ENCODE data around the gene BUB1B.

Gene BUB1B

DNA sequence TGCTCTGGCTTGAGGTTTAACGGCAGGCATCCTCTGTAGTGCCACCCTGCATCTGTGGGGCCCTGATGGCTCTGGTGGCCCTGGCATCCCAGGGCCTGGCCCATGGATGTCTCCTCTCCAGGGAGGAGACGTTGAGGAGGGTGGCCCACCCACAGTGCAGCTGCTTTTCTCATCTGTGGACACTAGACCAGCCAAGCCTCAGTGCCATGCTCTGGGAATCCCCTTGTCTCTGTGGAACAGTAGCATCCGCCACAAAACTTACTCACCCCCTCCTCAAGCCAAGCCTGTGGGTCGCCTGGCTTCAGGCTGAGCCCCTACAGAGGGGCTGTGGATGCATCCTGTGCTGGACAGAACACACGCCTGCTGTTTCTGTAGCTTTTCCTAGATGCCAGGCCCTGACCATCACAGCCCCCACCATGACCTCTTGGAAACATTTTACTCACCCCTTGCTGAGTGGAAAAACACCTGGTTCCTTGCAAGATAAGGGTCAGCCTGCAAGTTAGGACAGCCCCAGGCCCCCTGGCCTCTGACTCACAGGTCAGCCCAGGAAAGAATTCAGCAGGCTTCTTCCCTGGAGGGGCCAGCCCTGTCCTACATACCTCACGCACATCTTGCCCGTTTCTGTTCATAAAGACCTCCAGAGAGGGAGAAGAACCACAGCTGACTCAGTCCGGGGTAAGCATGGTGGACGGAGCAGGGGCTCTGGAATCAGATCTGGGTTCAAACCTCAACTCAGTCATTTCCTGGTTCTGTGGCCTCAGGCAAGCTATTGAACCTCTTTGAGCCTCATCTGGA lies 97.0 kb downstream of the BUB1B start:
- peak; percentile 98 for DNase-seq

DNA sequence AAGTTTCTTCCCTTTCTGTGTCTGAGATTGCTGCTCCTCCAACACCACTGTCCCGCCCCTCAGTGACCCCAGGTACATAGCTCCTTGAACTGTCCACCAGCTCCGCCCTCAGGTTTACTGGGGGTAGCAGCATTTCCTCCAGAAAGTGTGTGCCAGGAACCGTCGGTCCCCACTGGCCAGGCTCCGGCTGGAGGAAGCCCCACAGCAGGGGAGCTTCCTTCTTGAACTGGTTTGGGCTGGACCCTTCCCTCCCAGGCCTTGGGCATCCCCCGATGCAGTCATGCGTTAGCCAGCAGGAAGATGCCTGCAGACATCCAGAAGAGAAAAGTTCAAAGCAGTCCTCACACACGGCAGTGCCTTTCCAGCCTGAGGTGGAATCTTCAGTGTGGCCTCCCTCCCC lies 97.7 kb downstream of the BUB1B start:
- peak; percentile 78 for DNase-seq

DNA sequence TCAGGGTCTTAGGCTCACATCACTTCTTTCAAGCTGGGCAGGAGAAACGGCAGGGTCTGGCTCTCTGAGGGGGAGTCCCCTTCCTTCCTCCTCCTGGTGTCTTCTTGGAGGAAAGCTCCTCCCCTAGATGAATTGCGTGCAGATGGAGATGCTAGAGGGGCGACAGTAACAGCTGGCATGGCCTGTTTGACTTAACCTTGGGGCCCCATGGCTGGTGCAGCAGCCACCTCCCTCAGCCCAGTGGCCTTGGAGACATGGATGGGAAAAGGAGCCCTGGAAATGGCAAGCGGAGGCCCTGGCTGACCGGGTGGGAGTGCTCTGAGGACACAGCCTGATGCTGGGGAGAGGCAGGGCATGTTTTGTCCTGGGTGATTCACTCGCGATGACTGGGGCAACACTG lies 98.2 kb downstream of the BUB1B start:
- no peak for DNase-seq

DNA sequence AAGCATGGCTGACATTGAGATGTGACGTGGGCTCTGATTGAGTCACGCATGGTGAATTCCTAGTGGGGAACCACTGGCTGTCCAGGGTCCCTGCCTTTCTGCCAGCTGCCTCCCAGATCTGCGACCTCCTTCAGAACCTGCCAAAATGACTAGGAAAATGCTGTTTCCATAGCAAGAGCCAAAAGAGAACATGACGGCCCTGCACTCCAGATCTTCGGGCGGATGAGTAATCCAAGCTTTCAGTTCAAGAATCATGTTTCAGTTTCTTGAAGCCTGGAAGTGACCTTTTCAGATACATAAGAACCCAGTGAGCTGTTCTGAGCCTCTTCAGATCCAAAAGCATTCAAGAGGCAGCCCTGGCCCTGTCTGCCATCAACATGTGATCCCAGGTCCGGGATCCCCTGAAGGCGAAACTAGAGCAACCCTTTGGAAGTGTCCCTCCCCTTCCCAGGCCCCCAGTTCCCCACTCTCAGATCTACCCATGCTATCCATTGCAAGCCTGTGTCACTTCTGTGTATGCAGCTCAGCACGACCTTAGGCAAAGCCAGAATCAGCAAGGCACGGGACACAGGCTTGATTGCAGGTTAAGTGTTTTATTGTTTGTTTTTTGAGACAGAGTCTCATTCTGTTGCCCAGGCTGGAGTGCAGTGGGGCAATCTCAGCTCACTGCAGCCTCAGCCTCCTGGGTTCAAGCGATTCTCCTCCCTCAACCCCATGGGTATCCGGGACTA lies 102.3 kb downstream of the BUB1B start:
- DNase-seq, result no peak

DNA sequence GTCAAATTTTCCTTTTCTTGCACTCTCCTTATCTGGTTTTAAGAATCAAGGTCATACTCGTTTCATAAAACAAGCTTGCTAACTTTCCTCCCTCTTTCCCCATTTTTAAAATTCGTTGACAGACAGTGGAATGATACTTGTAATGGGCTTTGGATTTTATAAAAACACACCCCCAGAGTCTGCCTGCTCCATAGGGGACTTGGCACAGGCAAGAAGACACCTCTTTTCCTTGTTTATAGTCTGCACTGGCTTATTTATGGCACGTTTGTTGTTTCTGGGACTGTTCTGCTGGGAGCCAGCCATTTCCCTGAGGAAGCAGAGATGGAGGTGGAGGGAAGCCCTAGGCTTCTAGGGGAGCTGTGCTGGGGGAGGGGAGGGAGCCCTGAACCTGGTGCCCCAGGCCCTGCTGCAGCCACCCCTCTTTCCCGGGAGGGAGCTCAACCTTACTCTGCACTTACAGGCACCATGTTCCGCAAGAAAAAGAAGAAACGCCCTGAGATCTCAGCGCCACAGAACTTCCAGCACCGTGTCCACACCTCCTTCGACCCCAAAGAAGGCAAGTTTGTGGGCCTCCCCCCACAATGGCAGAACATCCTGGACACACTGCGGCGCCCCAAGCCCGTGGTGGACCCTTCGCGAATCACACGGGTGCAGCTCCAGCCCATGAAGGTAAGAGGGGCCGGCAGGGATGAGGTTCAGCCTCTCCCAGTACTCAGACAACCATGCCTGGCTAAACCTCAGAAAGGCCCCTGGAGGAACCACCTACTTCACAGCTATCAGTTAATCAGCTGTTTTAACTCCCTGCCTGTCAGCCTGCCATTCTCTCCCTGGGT lies 103.7 kb downstream of the BUB1B start:
- no peak for DNase-seq

DNA sequence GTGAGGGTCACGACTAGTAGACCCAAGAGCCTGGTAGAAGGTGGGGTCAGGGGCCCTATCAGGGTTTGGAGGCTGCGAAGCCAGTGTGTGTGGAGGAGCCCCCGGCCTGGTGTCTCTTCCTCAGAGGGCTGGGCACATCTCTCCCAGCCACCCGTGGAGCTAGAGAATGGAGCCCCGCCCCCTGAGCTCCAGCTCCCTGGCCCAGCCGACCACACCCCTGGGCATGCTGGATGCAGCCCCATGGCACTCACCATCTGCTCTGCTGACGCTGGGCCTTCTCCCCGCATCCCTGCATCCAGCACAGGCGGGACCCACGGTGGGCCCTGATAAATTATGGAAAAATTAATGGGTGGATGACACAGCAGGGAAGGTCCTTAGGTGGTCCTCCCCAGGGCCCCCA lies 104.5 kb downstream of the BUB1B start:
- no peak for DNase-seq

DNA sequence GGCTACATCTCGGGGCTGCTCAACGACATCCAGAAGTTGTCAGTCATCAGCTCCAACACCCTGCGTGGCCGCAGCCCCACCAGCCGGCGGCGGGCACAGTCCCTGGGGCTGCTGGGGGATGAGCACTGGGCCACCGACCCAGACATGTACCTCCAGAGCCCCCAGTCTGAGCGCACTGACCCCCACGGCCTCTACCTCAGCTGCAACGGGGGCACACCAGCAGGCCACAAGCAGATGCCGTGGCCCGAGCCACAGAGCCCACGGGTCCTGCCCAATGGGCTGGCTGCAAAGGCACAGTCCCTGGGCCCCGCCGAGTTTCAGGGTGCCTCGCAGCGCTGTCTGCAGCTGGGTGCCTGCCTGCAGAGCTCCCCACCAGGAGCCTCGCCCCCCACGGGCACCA lies 105.0 kb downstream of the BUB1B start:
- no peak for DNase-seq

DNA sequence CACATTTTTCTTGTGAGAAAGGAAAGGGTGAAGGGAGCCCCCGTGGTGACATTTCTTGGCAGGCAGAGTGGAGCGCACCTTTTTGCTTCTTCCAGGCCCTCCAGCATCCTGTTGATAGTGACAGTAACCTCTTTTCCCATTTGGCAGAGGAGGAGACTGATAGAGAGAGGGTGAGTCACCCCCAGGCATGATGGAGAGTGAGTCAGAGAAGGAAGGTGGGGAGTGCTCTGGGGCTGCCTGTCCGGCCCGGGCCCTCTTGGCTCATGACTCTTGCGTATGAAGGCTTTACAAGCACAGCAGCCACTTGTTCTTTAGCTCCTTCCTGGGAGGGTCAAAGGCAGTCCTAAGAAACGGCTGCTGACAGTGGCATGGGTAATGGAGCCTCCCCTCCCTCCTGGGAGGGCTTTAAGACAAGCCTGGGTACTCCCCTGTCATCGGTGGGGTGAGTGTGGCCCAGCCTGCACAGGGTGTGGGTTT lies 106.0 kb downstream of the BUB1B start:
- peak; percentile 96 for DNase-seq

DNA sequence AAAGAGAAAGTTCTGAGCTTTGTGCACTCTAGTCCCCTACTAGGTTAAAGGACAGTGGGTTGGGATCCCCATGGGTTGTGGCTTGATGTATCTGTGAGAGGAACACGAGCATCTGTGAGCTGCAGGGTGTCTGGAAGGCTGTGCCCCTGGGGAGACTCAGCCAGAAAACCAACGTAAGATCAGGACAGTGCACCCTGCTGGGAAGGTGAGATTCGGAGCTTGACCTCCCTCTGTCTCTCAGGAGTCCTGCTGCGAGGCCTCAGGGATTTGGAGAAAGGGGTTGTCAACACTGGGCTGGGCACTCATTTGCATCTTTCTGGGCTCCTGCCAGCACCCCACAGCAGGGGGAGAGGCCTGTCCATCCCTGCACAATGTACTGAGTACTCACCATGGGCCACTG lies 106.8 kb downstream of the BUB1B start:
- DNase-seq, result no peak

DNA sequence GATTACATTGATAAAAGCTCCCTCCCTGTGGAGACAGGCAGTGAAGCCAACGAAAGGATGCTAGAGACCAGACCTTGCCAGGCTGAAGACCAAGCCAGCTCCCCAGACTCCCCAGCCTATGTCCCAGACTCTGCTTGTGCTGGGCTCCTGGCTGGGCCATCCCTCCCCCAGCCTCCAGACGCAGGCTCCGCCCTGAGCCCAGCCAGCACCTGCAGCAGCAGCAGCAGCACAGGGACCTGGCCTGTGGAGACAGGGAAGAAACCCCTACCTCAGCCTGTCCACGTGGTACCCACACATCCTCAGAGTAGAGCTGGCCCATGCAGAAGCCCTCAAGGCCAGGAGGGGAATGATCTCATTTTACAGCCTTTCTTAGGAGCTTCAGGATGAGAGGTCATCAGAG lies 108.7 kb downstream of the BUB1B start:
- DNase-seq, result no peak

DNA sequence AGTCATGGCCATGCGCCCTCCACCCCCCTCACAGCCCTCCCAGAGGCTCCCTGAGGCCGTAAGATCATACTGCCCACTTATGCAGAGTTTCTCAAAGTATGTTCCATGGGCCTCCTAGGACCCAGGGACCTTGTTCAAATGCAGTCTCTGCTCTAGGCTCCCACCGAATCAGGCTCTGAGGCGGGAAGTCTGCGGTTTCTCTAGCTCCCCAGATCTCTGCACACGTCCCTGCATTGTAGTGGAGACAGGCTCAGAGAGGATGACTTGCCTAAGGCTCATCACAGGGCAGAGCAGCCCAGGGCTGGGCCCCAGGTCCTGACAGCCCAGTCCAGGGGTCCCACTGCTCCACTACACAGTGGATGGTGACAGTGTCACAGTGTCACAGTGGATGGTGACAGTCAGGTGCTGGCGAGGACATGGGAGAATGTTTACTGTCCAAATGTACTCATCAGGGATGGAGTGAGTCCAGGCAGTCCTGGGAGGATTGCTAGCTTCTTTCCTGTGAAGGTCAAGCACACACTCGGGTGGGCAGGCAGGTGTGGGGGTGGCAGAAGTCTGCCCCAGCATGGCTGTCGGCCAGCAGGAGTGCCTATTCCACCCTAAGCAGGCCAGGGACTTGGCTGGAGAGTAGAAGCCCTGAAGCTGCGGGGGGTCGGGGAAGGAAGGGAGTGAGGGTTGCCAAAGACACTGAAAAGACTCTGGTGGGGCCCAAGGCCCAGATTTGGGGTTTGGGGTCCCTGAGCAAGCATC lies 109.6 kb downstream of the BUB1B start:
- DNase-seq, result no peak
